ENCODE measurements around the gene BPIFB3. TPM values are rescaled to one million over a fixed set of nuclear protein-coding genes. Genes with fewer than 3 reads are reported as not detected.

Gene BPIFB3
- total and polyA plus RNA-seq, 2 of the 13 experiments (the other 11 are each of a cell fraction or from before 2014, with no cell fraction given), result 0.09 TPM; not detected in 1

DNA sequence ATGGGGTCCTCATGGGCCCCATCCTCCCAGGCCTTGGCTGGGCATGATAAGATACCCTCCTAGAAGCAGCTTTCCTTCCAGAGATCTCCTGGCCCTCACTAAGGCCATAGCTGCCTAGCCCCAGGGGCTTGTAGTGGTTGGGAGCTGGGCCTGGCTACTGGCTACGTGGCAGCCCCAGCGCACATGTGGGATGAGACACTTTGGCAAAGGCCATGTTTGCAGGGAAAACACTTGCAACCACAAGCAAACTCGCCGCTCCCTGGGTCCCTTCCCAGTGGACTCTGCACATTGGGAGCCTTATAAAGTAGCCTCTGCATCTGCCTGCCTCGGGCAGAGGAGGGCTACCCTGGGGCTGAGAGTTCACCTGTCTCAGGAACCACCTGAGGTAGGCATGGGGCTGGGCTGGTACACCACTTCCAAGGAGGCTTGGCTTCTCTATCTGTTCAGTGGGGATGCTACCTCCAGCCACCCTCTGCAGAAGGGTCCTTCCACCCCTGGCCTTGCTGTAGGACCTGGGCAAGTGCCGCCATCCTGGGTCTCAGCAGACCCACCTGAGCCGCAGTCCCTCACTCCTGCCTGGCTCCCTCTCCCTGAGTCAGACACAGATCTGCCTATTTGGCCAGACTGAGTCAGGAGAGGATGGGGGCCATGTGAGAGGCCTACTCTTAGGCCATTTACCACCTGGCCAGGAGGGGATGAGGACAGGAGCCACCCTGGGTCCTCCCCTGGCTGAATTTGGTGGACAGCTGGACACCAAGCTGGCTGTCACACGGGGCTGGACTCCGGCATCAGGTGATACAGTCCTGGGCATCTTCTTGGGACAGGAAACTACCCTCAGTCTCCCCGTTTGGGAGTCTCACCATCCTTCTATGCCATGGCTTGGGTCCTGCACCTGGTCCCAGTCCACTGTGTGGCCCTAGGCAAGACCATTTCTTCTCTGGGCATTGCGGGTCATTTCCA lies 46.0 kb upstream of the BPIFB3 start, which contains the start of gene BPIFB2 (continued):
- TF ChIP-seq, protein P1, sequence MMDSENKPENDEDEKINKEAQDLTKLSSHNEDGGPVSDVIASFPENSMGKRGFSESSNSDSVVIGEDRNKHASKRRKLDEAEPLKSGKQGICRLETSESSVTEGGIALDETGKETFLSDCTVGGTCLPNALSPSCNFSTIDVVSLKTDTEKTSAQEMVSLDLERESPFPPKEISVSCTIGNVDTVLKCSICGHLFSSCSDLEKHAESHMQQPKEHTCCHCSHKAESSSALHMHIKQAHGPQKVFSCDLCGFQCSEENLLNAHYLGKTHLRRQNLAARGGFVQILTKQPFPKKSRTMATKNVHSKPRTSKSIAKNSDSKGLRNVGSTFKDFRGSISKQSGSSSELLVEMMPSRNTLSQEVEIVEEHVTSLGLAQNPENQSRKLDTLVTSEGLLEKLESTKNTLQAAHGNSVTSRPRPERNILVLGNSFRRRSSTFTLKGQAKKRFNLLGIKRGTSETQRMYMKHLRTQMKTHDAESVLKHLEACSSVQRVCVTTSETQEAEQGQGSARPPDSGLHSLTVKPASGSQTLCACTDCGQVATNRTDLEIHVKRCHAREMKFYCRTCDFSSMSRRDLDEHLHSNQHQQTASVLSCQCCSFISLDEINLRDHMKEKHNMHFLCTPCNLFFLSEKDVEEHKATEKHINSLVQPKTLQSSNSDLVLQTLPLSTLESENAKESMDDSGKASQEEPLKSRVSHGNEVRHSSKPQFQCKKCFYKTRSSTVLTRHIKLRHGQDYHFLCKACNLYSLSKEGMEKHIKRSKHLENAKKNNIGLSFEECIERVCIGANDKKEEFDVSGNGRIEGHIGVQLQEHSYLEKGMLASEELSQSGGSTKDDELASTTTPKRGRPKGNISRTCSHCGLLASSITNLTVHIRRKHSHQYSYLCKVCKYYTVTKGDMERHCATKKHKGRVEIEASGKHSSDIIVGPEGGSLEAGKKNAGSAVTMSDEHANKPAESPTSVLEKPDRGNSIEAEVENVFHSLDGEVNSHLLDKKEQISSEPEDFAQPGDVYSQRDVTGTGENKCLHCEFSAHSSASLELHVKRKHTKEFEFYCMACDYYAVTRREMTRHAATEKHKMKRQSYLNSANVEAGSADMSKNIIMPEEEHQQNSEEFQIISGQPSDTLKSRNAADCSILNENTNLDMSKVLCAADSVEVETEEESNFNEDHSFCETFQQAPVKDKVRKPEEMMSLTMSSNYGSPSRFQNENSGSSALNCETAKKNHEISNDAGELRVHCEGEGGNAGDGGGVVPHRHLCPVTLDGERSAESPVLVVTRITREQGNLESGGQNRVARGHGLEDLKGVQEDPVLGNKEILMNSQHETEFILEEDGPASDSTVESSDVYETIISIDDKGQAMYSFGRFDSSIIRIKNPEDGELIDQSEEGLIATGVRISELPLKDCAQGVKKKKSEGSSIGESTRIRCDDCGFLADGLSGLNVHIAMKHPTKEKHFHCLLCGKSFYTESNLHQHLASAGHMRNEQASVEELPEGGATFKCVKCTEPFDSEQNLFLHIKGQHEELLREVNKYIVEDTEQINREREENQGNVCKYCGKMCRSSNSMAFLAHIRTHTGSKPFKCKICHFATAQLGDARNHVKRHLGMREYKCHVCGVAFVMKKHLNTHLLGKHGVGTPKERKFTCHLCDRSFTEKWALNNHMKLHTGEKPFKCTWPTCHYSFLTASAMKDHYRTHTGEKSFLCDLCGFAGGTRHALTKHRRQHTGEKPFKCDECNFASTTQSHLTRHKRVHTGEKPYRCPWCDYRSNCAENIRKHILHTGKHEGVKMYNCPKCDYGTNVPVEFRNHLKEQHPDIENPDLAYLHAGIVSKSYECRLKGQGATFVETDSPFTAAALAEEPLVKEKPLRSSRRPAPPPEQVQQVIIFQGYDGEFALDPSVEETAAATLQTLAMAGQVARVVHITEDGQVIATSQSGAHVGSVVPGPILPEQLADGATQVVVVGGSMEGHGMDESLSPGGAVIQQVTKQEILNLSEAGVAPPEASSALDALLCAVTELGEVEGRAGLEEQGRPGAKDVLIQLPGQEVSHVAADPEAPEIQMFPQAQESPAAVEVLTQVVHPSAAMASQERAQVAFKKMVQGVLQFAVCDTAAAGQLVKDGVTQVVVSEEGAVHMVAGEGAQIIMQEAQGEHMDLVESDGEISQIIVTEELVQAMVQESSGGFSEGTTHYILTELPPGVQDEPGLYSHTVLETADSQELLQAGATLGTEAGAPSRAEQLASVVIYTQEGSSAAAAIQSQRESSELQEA (CRISPR knock-in tag; IDR thresholded peaks at IDR 0.05; ENCODE audit: not compliant biosample characterization), result peak; percentile 21
- TF ChIP-seq MED8 (CRISPR knock-in tag; IDR thresholded peaks at IDR 0.05; ENCODE audit: insufficient replicate concordance), result peak; percentile 84
- peak; percentile 96 for TF ChIP-seq ZNF772 (CRISPR knock-in tag; IDR thresholded peaks at IDR 0.05)
- no peak for TF ChIP-seq ZMYM3 (CRISPR knock-in tag; IDR thresholded peaks at IDR 0.05)
- TF ChIP-seq, protein P2, sequence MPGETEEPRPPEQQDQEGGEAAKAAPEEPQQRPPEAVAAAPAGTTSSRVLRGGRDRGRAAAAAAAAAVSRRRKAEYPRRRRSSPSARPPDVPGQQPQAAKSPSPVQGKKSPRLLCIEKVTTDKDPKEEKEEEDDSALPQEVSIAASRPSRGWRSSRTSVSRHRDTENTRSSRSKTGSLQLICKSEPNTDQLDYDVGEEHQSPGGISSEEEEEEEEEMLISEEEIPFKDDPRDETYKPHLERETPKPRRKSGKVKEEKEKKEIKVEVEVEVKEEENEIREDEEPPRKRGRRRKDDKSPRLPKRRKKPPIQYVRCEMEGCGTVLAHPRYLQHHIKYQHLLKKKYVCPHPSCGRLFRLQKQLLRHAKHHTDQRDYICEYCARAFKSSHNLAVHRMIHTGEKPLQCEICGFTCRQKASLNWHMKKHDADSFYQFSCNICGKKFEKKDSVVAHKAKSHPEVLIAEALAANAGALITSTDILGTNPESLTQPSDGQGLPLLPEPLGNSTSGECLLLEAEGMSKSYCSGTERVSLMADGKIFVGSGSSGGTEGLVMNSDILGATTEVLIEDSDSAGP (CRISPR knock-in tag; IDR thresholded peaks at IDR 0.05; ENCODE audit: borderline replicate concordance), result peak; percentile 30
- TF ChIP-seq SIN3B (IDR thresholded peaks at IDR 0.05; ENCODE audit: low read length), result no peak
- TF ChIP-seq, protein P3, sequence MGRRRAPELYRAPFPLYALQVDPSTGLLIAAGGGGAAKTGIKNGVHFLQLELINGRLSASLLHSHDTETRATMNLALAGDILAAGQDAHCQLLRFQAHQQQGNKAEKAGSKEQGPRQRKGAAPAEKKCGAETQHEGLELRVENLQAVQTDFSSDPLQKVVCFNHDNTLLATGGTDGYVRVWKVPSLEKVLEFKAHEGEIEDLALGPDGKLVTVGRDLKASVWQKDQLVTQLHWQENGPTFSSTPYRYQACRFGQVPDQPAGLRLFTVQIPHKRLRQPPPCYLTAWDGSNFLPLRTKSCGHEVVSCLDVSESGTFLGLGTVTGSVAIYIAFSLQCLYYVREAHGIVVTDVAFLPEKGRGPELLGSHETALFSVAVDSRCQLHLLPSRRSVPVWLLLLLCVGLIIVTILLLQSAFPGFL (CRISPR knock-in tag; IDR thresholded peaks at IDR 0.05), result no peak
- no peak for TF ChIP-seq FOXM1 (CRISPR knock-in tag; IDR thresholded peaks at IDR 0.05)
- peak; percentile 83 for TF ChIP-seq IRF2 (CRISPR knock-in tag; IDR thresholded peaks at IDR 0.05)
- peak; percentile 94; the same call in 1 of the 2 replicates for TF ChIP-seq ZNF615 (CRISPR knock-in tag; IDR thresholded peaks at IDR 0.05; ENCODE audit: borderline replicate concordance)
- TF ChIP-seq NFKBIZ (CRISPR knock-in tag; IDR thresholded peaks at IDR 0.05), result no peak; the same call in 1 of the 2 replicates
- TF ChIP-seq, protein P4, sequence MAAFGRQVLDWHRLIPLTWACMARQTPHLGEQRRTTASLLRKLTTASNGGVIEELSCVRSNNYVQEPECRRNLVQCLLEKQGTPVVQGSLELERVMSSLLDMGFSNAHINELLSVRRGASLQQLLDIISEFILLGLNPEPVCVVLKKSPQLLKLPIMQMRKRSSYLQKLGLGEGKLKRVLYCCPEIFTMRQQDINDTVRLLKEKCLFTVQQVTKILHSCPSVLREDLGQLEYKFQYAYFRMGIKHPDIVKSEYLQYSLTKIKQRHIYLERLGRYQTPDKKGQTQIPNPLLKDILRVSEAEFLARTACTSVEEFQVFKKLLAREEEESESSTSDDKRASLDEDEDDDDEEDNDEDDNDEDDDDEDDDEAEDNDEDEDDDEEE (CRISPR knock-in tag; IDR thresholded peaks at IDR 0.05), result no peak
- TF ChIP-seq ZNF589 (CRISPR knock-in tag; conservative IDR thresholded peaks at IDR 0.05), result 0 out of 2 replicates have a peak, but pooled peaks have one; percentile 30
- 0 out of 2 replicates have a peak, but pooled peaks have one; percentile 32 for TF ChIP-seq KMT2B (CRISPR knock-in tag; IDR thresholded peaks at IDR 0.05)
- peak; percentile 99 for TF ChIP-seq YEATS4 (CRISPR knock-in tag; IDR thresholded peaks at IDR 0.05; ENCODE audit: borderline replicate concordance)
- peak; percentile 59 for TF ChIP-seq RAD21 (CRISPR knock-in tag; IDR thresholded peaks at IDR 0.05)
